Trophoblast cell (in vitro differentiated cells and primary cell): ENCODE results near the gene ABTB2.
A peak's percentile ranks its signal among the peaks of the same experiment; 100 is the strongest.

Source experiments
- DNase-seq, 2 donors: peaks; one replicate each; pipeline ENCODE4 v3.0.0-alpha.2; 2016
- H2AFZ ChIP-seq: 2 replicates; pipeline ENCODE4 v1.6.1; 2013; ENCODE audit warnings: low read length, moderate library complexity, mild to moderate bottlenecking; ENCODE audit not compliant: insufficient read depth, poor library complexity
- H2AK5ac ChIP-seq: 2 replicates; pipeline ENCODE4 v1.6.1; 2013; ENCODE audit warnings: mild to moderate bottlenecking, low read length
- H2BK120ac ChIP-seq: 2 replicates; pipeline ENCODE4 v1.6.1; 2013; ENCODE audit warnings: low read length, mild to moderate bottlenecking, moderate library complexity; ENCODE audit not compliant: insufficient read depth, poor library complexity
- H2BK12ac ChIP-seq: 2 replicates; pipeline ENCODE4 v1.6.1; 2013; ENCODE audit warnings: mild to moderate bottlenecking, low read length, moderate library complexity
- H2BK5ac ChIP-seq: 2 replicates; pipeline ENCODE4 v1.6.1; 2013; ENCODE audit warnings: low read length, low read depth, moderate library complexity, mild to moderate bottlenecking; ENCODE audit not compliant: poor library complexity
- H3K14ac ChIP-seq: 2 replicates; pipeline ENCODE4 v1.6.1; 2013; ENCODE audit warnings: mild to moderate bottlenecking, low read length
- H3K18ac ChIP-seq: 2 replicates; pipeline ENCODE4 v1.6.1; 2013; ENCODE audit warnings: mild to moderate bottlenecking, low read length
- H3K23ac ChIP-seq: 2 replicates; pipeline ENCODE4 v1.6.1; 2013; ENCODE audit warnings: low read length
- H3K27ac ChIP-seq: 2 replicates; pipeline ENCODE4 v1.5.1; 2013; ENCODE audit warnings: low read depth, mild to moderate bottlenecking, inconsistent platforms, low read length, moderate library complexity
- H3K27me3 ChIP-seq: 2 replicates; pipeline ENCODE4 v1.6.1; 2013; ENCODE audit warnings: inconsistent platforms, mild to moderate bottlenecking, low read length, moderate library complexity; ENCODE audit not compliant: insufficient read depth
- H3K36me3 ChIP-seq, 2 experiments: 1 replicate in 1 of 2; 2 replicates in 1 of 2; pipeline ENCODE4 v1.6.1; 2013; ENCODE audit warnings: low read length in 2 of 2, mild to moderate bottlenecking in 2 of 2, moderate library complexity in 1 of 2; ENCODE audit not compliant: insufficient read depth in 2 of 2, control insufficient read depth in 1 of 2
- H3K4ac ChIP-seq: 2 replicates; pipeline ENCODE4 v1.6.1; 2013; ENCODE audit warnings: low read depth, mild to moderate bottlenecking, low read length, moderate library complexity
- H3K4me1 ChIP-seq, 2 experiments: 1 replicate in 1 of 2; 2 replicates in 1 of 2; pipeline ENCODE4 v1.6.1; 2013; ENCODE audit warnings: low read length in 2 of 2, mild to moderate bottlenecking in 2 of 2, moderate library complexity in 1 of 2; ENCODE audit not compliant: insufficient read depth in 2 of 2, control insufficient read depth in 1 of 2
- H3K4me2 ChIP-seq: 2 replicates; pipeline ENCODE4 v1.6.1; 2013; ENCODE audit warnings: inconsistent platforms, mild to moderate bottlenecking, low read length, moderate library complexity
- H3K4me3 ChIP-seq: 2 replicates; pipeline ENCODE4 v1.5.1; 2013; ENCODE audit warnings: mild to moderate bottlenecking, low read depth, low read length, inconsistent platforms
- H3K79me1 ChIP-seq: one replicate; pipeline ENCODE4 v1.6.1; 2013; ENCODE audit warnings: low read length
- H3K79me2 ChIP-seq: 2 replicates; pipeline ENCODE4 v1.6.1; 2013; ENCODE audit warnings: low read length, mild to moderate bottlenecking; ENCODE audit not compliant: control insufficient read depth, insufficient read depth, poor library complexity
- H3K9ac ChIP-seq: 2 replicates; pipeline ENCODE4 v1.6.1; 2013; ENCODE audit warnings: mild to moderate bottlenecking, low read length
- H3K9me3 ChIP-seq: 2 replicates; pipeline ENCODE4 v1.6.1; 2013; ENCODE audit warnings: low read depth, mild to moderate bottlenecking, control low read depth, inconsistent platforms, low read length; ENCODE audit not compliant: insufficient read depth
- H4K12ac ChIP-seq: 2 replicates; pipeline ENCODE4 v1.6.1; 2013; ENCODE audit warnings: low read depth, mild to moderate bottlenecking, low read length, moderate library complexity
- H4K8ac ChIP-seq: 2 replicates; pipeline ENCODE4 v1.6.1; 2013; ENCODE audit warnings: low read depth, mild to moderate bottlenecking, low read length, moderate library complexity
- H4K91ac ChIP-seq: one replicate; pipeline ENCODE4 v1.6.1; 2013; ENCODE audit warnings: low read depth, mild to moderate bottlenecking, low read length, moderate library complexity
- WGBS: extraction: QIAGEN DNeasy Blood & Tissue Kit; methylation state at CpG from one replicate; pipeline ENCODE4 v1.1.7; 2013; ENCODE audit warnings: missing lambda C conversion rate; ENCODE audit not compliant: insufficient read length, insufficient coverage; ENCODE audit errors: extremely low coverage; 5-methylcytosine and 5-hydroxymethylcytosine counted together

Gene ABTB2

GRCh38 chr11:34223021-34223813 lies 134.6 kb downstream of the ABTB2 start:
- H3K4me2 ChIP-seq, result no peak overlapping the region
- H3K27ac ChIP-seq, result no peak overlapping the region
- no peak overlapping the region for H2BK5ac ChIP-seq
- no peak overlapping the region for H2BK12ac ChIP-seq
- no CpG with 5 or more reads among the region's 17 CpGs for WGBS
- H3K9ac ChIP-seq, result no peak overlapping the region
- no peak overlapping the region for H3K18ac ChIP-seq
- no peak overlapping the region for H3K4ac ChIP-seq
- no peak overlapping the region for H3K23ac ChIP-seq
- H2BK120ac ChIP-seq, result no peak overlapping the region
- H4K8ac ChIP-seq, result no peak overlapping the region
- peaks cover 8% of the 10 kb centered on the region in 2 experiments for H3K4me1 ChIP-seq
- no peaks in the 10 kb centered on the region for H3K79me1 ChIP-seq
- no peak overlapping the region for H3K14ac ChIP-seq
- H4K12ac ChIP-seq, result no peak overlapping the region
- no peak overlapping the region for H3K4me3 ChIP-seq
- H3K27me3 ChIP-seq, result no peaks in the 10 kb centered on the region
- H2AK5ac ChIP-seq, result no peak overlapping the region
- no peak overlapping the region for H4K91ac ChIP-seq
- H3K36me3 ChIP-seq, result no peaks in the 10 kb centered on the region
- no peaks in the 10 kb centered on the region for H3K79me2 ChIP-seq
- H2AFZ ChIP-seq, result no peak overlapping the region
- peak; percentile 51 to 78 for DNase-seq
- H3K9me3 ChIP-seq, result no peaks in the 10 kb centered on the region

- no peak overlapping the region for H2BK12ac ChIP-seq
Observed at GRCh38 chr11:34222030-34222429, 135.8 kb downstream of the ABTB2 start.

GRCh38 chr11:34219941-34220370 lies 137.9 kb downstream of the ABTB2 start:
- Histone ChIP-seq H3K23ac (no peak overlapping the region), H2BK5ac (no peak overlapping the region), H3K36me3 (no peaks in the 10 kb centered on the region), H3K79me1 (no peaks in the 10 kb centered on the region), H3K9me3 (peaks cover 2% of the 10 kb centered on the region), H3K9ac (no peak overlapping the region), H2AFZ (no peak overlapping the region), H3K4me3 (no peak overlapping the region), H3K27me3 (no peaks in the 10 kb centered on the region), H4K91ac (no peak overlapping the region), H3K4me1 (peaks cover 8% of the 10 kb centered on the region in 2 experiments), H3K4me2 (no peak overlapping the region), H4K12ac (no peak overlapping the region), H3K79me2 (no peaks in the 10 kb centered on the region), H2BK12ac (no peak overlapping the region), H2AK5ac (no peak overlapping the region), H3K27ac (no peak overlapping the region), H3K4ac (no peak overlapping the region), H3K18ac (no peak overlapping the region), H2BK120ac (no peak overlapping the region), H4K8ac (no peak overlapping the region), H3K14ac (no peak overlapping the region)
- no peak for DNase-seq
- no CpG with 5 or more reads among the region's 5 CpGs for WGBS

More at GRCh38 chr11:34222030-34222429, 135.8 kb downstream of the ABTB2 start:
- Histone ChIP-seq H2AK5ac (no peak overlapping the region), H3K4ac (no peak overlapping the region), H2BK5ac (no peak overlapping the region), H4K12ac (no peak overlapping the region), H3K23ac (no peak overlapping the region), H3K9ac (no peak overlapping the region), H2BK120ac (no peak overlapping the region), H3K79me1 (no peaks in the 10 kb centered on the region), H3K79me2 (no peaks in the 10 kb centered on the region), H3K9me3 (no peaks in the 10 kb centered on the region), H3K4me1 (peaks cover 8% of the 10 kb centered on the region in 2 experiments), H4K91ac (no peak overlapping the region), H2AFZ (no peak overlapping the region), H3K27me3 (no peaks in the 10 kb centered on the region), H3K4me3 (no peak overlapping the region), H4K8ac (no peak overlapping the region), H3K14ac (no peak overlapping the region), H3K36me3 (no peaks in the 10 kb centered on the region), H3K4me2 (no peak overlapping the region), H3K18ac (no peak overlapping the region), H3K27ac (no peak overlapping the region)
- peak in 1 of 2 donors; percentile 42 for DNase-seq

GRCh38 chr11:34219279-34219678 lies 138.5 kb downstream of the ABTB2 start:
- no peaks in the 10 kb centered on the region for H3K79me1 ChIP-seq
- no CpG with 5 or more reads among the region's 1 CpG for WGBS
- H3K4me1 ChIP-seq, result peaks cover 8% of the 10 kb centered on the region in 2 experiments
- no peak overlapping the region for H4K8ac ChIP-seq
- no peaks in the 10 kb centered on the region for H3K79me2 ChIP-seq
- H2AFZ ChIP-seq, result no peak overlapping the region
- H3K4ac ChIP-seq, result no peak overlapping the region
- no peak overlapping the region for H3K4me2 ChIP-seq
- no peak overlapping the region for H2BK5ac ChIP-seq
- H3K4me3 ChIP-seq, result no peak overlapping the region
- H3K18ac ChIP-seq, result no peak overlapping the region
- H3K9ac ChIP-seq, result no peak overlapping the region
- no peak overlapping the region for H3K14ac ChIP-seq
- H3K27ac ChIP-seq, result no peak overlapping the region
- H4K12ac ChIP-seq, result no peak overlapping the region
- H4K91ac ChIP-seq, result no peak overlapping the region
- no peak overlapping the region for H3K23ac ChIP-seq
- DNase-seq, result no peak
- no peak overlapping the region for H2BK12ac ChIP-seq
- no peaks in the 10 kb centered on the region for H3K27me3 ChIP-seq
- no peak overlapping the region for H2BK120ac ChIP-seq
- no peaks in the 10 kb centered on the region for H3K36me3 ChIP-seq
- peaks cover 2% of the 10 kb centered on the region for H3K9me3 ChIP-seq
- no peak overlapping the region for H2AK5ac ChIP-seq
